Mesenchymal stem cell (in vitro differentiated cells and primary cell): ENCODE data around the gene NAGLU.

Source experiments
- DNase-seq: peaks from one replicate; pipeline ENCODE4 v3.0.0-alpha.2; 2013
- H2AFZ ChIP-seq: one replicate; pipeline ENCODE4 v1.6.1; 2013; ENCODE audit warnings: low read depth, mild to moderate bottlenecking, control low read depth, inconsistent platforms, low read length, moderate library complexity
- H2AK5ac ChIP-seq: 2 replicates; pipeline ENCODE4 v1.6.1; 2013; ENCODE audit warnings: low read length, moderate library complexity, mild to moderate bottlenecking, inconsistent platforms; ENCODE audit not compliant: severe bottlenecking
- H2BK120ac ChIP-seq: one replicate; pipeline ENCODE4 v1.6.1; 2013; ENCODE audit warnings: low read depth, mild to moderate bottlenecking, inconsistent platforms, low read length, moderate library complexity
- H2BK12ac ChIP-seq, 2 experiments: one replicate each; pipeline ENCODE4 v1.6.1; 2013; ENCODE audit warnings: inconsistent platforms in 2 of 2, low read length in 2 of 2, mild to moderate bottlenecking in 2 of 2, moderate library complexity in 2 of 2, control low read depth in 1 of 2
- H2BK15ac ChIP-seq: one replicate; pipeline ENCODE4 v1.6.1; 2013; ENCODE audit warnings: mild to moderate bottlenecking, low read depth, inconsistent platforms; ENCODE audit not compliant: poor library complexity, severe bottlenecking
- H2BK5ac ChIP-seq: 2 replicates; pipeline ENCODE4 v1.6.1; 2013; ENCODE audit warnings: low read depth, mild to moderate bottlenecking, low read length, control low read depth, inconsistent platforms; ENCODE audit not compliant: poor library complexity, severe bottlenecking
- H3K14ac ChIP-seq, 2 experiments: one replicate each; pipeline ENCODE4 v1.6.1; 2013; ENCODE audit warnings: inconsistent platforms in 2 of 2, low read length in 2 of 2, control low read depth in 1 of 2, mild to moderate bottlenecking in 1 of 2, moderate library complexity in 1 of 2
- H3K18ac ChIP-seq, 2 experiments: one replicate each; pipeline ENCODE4 v1.6.1; 2013; ENCODE audit warnings: inconsistent platforms in 2 of 2, low read length in 2 of 2, control low read depth in 1 of 2, low read depth in 1 of 2, mild to moderate bottlenecking in 1 of 2
- H3K23ac ChIP-seq, 2 experiments: one replicate each; pipeline ENCODE4 v1.6.1; 2013; ENCODE audit warnings: inconsistent platforms in 2 of 2, low read length in 2 of 2, mild to moderate bottlenecking in 2 of 2, moderate library complexity in 2 of 2, control low read depth in 1 of 2
- H3K27ac ChIP-seq: 2 replicates; pipeline ENCODE4 v1.5.1; 2013; ENCODE audit warnings: mild to moderate bottlenecking, moderate library complexity, low read length, control low read depth, inconsistent platforms; ENCODE audit not compliant: poor library complexity, severe bottlenecking
- H3K27me3 ChIP-seq, 2 experiments: 2 replicates each; pipeline versions ENCODE4 v1.6.1 to v1.7.0; 2013; ENCODE audit warnings: low read length in 2 of 2, mild to moderate bottlenecking in 2 of 2, moderate library complexity in 2 of 2, control low read depth in 1 of 2, inconsistent platforms in 1 of 2; ENCODE audit not compliant: control insufficient read depth in 1 of 2, insufficient read depth in 1 of 2
- H3K36me3 ChIP-seq, 2 experiments: 2 replicates each; pipeline versions ENCODE4 v1.6.1 to v1.7.0; 2013; ENCODE audit warnings: low read length in 2 of 2, control low read depth in 1 of 2, inconsistent platforms in 1 of 2, low read depth in 1 of 2, mild to moderate bottlenecking in 1 of 2; ENCODE audit not compliant: insufficient read depth in 2 of 2, control insufficient read depth in 1 of 2
- H3K4ac ChIP-seq, 2 experiments: one replicate each; pipeline ENCODE4 v1.6.1; 2013; ENCODE audit warnings: inconsistent platforms in 2 of 2, low read length in 2 of 2, mild to moderate bottlenecking in 2 of 2, moderate library complexity in 2 of 2, control low read depth in 1 of 2, low read depth in 1 of 2
- H3K4me1 ChIP-seq: 2 replicates; pipeline ENCODE4 v1.6.1; 2013; ENCODE audit warnings: low read depth, low read length, control low read depth; ENCODE audit not compliant: control insufficient read depth, insufficient read depth
- H3K4me2 ChIP-seq: 2 replicates; pipeline ENCODE4 v1.6.1; 2013; ENCODE audit warnings: low read length, mild to moderate bottlenecking, inconsistent platforms; ENCODE audit not compliant: poor library complexity, severe bottlenecking
- H3K4me3 ChIP-seq, 2 experiments: 2 replicates each; pipeline versions ENCODE4 v1.5.1 to v1.7.0; 2013; ENCODE audit warnings: low read length in 2 of 2, mild to moderate bottlenecking in 2 of 2, control low read depth in 1 of 2, low read depth in 1 of 2; ENCODE audit not compliant: insufficient read depth in 1 of 2
- H3K79me1 ChIP-seq: replicated peaks from 2 replicates; pipeline ENCODE4 v1.6.1; 2013; ENCODE audit warnings: mild to moderate bottlenecking, control low read depth, low read length, inconsistent platforms; ENCODE audit not compliant: poor library complexity, severe bottlenecking
- H3K9ac ChIP-seq: 2 replicates; pipeline ENCODE4 v1.7.0; 2013; ENCODE audit warnings: mild to moderate bottlenecking, low read length, moderate library complexity
- H3K9me3 ChIP-seq: 2 replicates; pipeline ENCODE4 v1.7.0; 2013; ENCODE audit warnings: mild to moderate bottlenecking, low read length; ENCODE audit not compliant: control insufficient read depth
- H4K8ac ChIP-seq: one replicate; pipeline ENCODE4 v1.6.1; 2013; ENCODE audit warnings: inconsistent platforms, mild to moderate bottlenecking, low read length, moderate library complexity
- H4K91ac ChIP-seq: one replicate; pipeline ENCODE4 v1.6.1; 2013; ENCODE audit warnings: mild to moderate bottlenecking, low read length, inconsistent platforms
- WGBS: methylation state at CpG from one replicate; pipeline ENCODE4 v1.1.7; 2013; ENCODE audit warnings: mixed read lengths; 5-methylcytosine and 5-hydroxymethylcytosine counted together

NAGLU gene

GRCh38 chr17:42541041-42541833 lies 5.2 kb downstream of the NAGLU start:
- H3K18ac ChIP-seq, result no peak overlapping the region
- H3K4me1 ChIP-seq, result peaks cover 14% of the 10 kb centered on the region
- no peaks in the 10 kb centered on the region for H3K27me3 ChIP-seq
- no peak overlapping the region for H3K4me2 ChIP-seq
- H2BK12ac ChIP-seq, result no peak overlapping the region
- H3K79me1 ChIP-seq, result peaks cover 21% of the 10 kb centered on the region
- H2AFZ ChIP-seq, result no peak overlapping the region
- H3K27ac ChIP-seq, result no peak overlapping the region
- H2BK15ac ChIP-seq, result no peak overlapping the region
- H4K8ac ChIP-seq, result no peak overlapping the region
- no peak overlapping the region for H4K91ac ChIP-seq
- no peak for DNase-seq
- 81% methylated on average over 15 of the region's 17 CpGs for WGBS
- H3K4ac ChIP-seq, result no peak overlapping the region
- no peak overlapping the region for H2BK120ac ChIP-seq
- H2BK5ac ChIP-seq, result no peak overlapping the region
- H3K36me3 ChIP-seq, result peaks cover 64 to 66% of the 10 kb centered on the region in 2 experiments
- H3K9me3 ChIP-seq, result no peaks in the 10 kb centered on the region
- no peak overlapping the region for H2AK5ac ChIP-seq
- no peak overlapping the region for H3K23ac ChIP-seq
- H3K9ac ChIP-seq, result no peak overlapping the region
- H3K14ac ChIP-seq, result no peak overlapping the region
- H3K4me3 ChIP-seq, result no peak overlapping the region

- 97% methylated on average over 38 of the region's 39 CpGs for WGBS
- no peak overlapping the region for H2BK5ac ChIP-seq
Observed at GRCh38 chr17:42543190-42544079, 7.4 kb downstream of the NAGLU start.

GRCh38 chr17:42544874-42545283 lies 8.8 kb downstream of the NAGLU start:
- DNase-seq, result no peak
- no peak overlapping the region for H2BK15ac ChIP-seq
- H4K8ac ChIP-seq, result no peak overlapping the region
- 79% methylated on average over 8 of the region's 8 CpGs for WGBS
- no peak overlapping the region for H3K23ac ChIP-seq
- no peak overlapping the region for H3K4me3 ChIP-seq
- no peaks in the 10 kb centered on the region for H3K9me3 ChIP-seq
- H3K4ac ChIP-seq, result no peak overlapping the region
- H3K4me2 ChIP-seq, result no peak overlapping the region
- peaks cover 12% of the 10 kb centered on the region for H3K4me1 ChIP-seq
- H2AFZ ChIP-seq, result no peak overlapping the region
- no peak overlapping the region for H2BK120ac ChIP-seq
- no peak overlapping the region for H4K91ac ChIP-seq
- no peak overlapping the region for H3K9ac ChIP-seq
- peaks cover 15% of the 10 kb centered on the region for H3K79me1 ChIP-seq
- no peak overlapping the region for H2BK5ac ChIP-seq
- peaks cover 44 to 51% of the 10 kb centered on the region in 2 experiments for H3K36me3 ChIP-seq
- peaks cover 0 to 5% of the 10 kb centered on the region in 2 experiments for H3K27me3 ChIP-seq
- no peak overlapping the region for H2BK12ac ChIP-seq
- no peak overlapping the region for H3K27ac ChIP-seq
- no peak overlapping the region for H3K14ac ChIP-seq
- no peak overlapping the region for H2AK5ac ChIP-seq
- no peak overlapping the region for H3K18ac ChIP-seq

More at GRCh38 chr17:42543190-42544079, 7.4 kb downstream of the NAGLU start:
- Histone ChIP-seq H2BK15ac (no peak overlapping the region), H4K8ac (peak overlapping the region; percentile 25), H4K91ac (peak overlapping the region; percentile 53), H2BK120ac (no peak overlapping the region), H3K27ac (no peak overlapping the region), H3K4me2 (no peak overlapping the region), H2AFZ (no peak overlapping the region), H3K9ac (no peak overlapping the region), H3K18ac (no peak overlapping the region), H3K14ac (no peak overlapping the region), H3K79me1 (peaks cover 17% of the 10 kb centered on the region), H3K4ac (peak overlapping the region in 1 of 2 experiments; percentile 31), H2BK12ac (no peak overlapping the region), H3K23ac (no peak overlapping the region), H2AK5ac (no peak overlapping the region), H3K27me3 (peaks cover 0 to 5% of the 10 kb centered on the region in 2 experiments), H3K9me3 (no peaks in the 10 kb centered on the region), H3K4me3 (no peak overlapping the region), H3K4me1 (peaks cover 11% of the 10 kb centered on the region), H3K36me3 (peaks cover 57 to 66% of the 10 kb centered on the region in 2 experiments)
- no peak for DNase-seq
